Osteocyte (in vitro differentiated cells): ENCODE measurements around the gene TENM4. TPM values are rescaled to one million over a fixed set of nuclear protein-coding genes. Genes with fewer than 3 reads are reported as not detected.

ENCODE experiments used
- DNase-seq: peaks from one replicate; pipeline ENCODE4 v3.0.0; 2021; ENCODE audit warnings: mixed read lengths; ENCODE audit not compliant: unreplicated experiment; ENCODE audit errors: extremely low spot score
- H3K27ac Mint-ChIP-seq: one replicate; pipeline ENCODE4 v1.8.0; 2021; ENCODE audit warnings: mild to moderate bottlenecking, mixed read lengths; ENCODE audit not compliant: unreplicated experiment
- H3K27me3 Mint-ChIP-seq: one replicate; pipeline ENCODE4 v1.8.0; 2021; ENCODE audit warnings: mixed read lengths; ENCODE audit not compliant: unreplicated experiment
- H3K36me3 Mint-ChIP-seq: one replicate; pipeline ENCODE4 v1.8.0; 2021; ENCODE audit warnings: mixed read lengths; ENCODE audit not compliant: unreplicated experiment
- H3K4me1 Mint-ChIP-seq: one replicate; pipeline ENCODE4 v1.8.0; 2021; ENCODE audit warnings: mixed read lengths; ENCODE audit not compliant: unreplicated experiment
- H3K4me3 Mint-ChIP-seq: one replicate; pipeline ENCODE4 v1.8.0; 2021; ENCODE audit warnings: mild to moderate bottlenecking, moderate library complexity, mixed read lengths; ENCODE audit not compliant: unreplicated experiment
- H3K9me3 Mint-ChIP-seq: one replicate; pipeline ENCODE4 v1.8.0; 2021; ENCODE audit warnings: mixed read lengths; ENCODE audit not compliant: unreplicated experiment
- CTCF ChIP-seq: fragments of 200-600 bp; sonication (generic); IDR thresholded peaks from 2 replicates; pipeline ENCODE4 v1.5.0; 2021; ENCODE audit warnings: antibody characterized with exemption, mild to moderate bottlenecking, moderate library complexity
- total RNA-seq: library from RNA; stranded (reverse); gene quantifications from 2 replicates; pipeline ENCODE4 v1.2.1, GENCODE V29; 2021

Gene TENM4
- total RNA-seq, 1 donor from 2014 or later = 74.1 TPM

DNA sequence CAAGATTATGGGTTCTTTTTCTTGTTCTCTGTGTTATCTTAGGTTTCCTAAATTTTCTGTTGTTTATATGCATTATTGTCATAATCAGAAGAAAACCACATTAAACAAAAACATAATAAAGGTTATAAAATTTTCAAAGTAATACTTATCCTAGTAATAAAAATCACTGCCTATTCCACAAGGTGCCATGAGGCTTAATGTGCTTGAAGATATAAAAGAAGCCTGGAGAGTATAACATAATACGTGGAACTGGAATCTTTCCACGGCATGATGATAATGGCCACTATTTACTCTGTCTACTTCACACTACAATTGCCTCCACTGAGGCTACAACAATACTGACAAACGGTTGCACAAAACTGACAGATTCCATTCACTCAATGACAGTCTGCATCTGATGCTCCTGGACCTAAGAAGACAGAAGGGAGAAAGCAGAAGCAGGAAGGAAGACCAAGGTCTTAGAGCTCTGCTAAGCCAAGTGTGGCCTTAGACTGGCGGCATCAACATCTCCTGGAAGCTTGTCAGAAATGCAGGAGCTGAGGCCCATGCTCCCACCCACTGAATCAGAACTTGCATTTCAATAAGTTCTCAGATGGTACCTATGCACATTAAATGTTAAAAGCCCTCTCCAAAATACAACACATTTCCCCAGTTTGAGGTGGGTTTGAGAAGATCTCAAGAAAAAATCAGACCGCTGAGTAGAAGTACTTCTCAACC lies 13.1 kb downstream of the TENM4 start:
- Mint-ChIP-seq H3K36me3 (no peaks in the 10 kb centered on the region), H3K27ac (no peak overlapping the region), H3K4me1 (no peaks in the 10 kb centered on the region), H3K27me3 (no peaks in the 10 kb centered on the region), H3K9me3 (no peaks in the 10 kb centered on the region), H3K4me3 (no peak overlapping the region)
- peak; percentile 3 for DNase-seq
- no peak for TF ChIP-seq CTCF

GRCh38 chr11:79427126-79427525 lies 13.7 kb downstream of the TENM4 start:
- Mint-ChIP-seq H3K4me3 (no peak overlapping the region), H3K9me3 (no peaks in the 10 kb centered on the region), H3K27ac (no peak overlapping the region), H3K4me1 (no peaks in the 10 kb centered on the region), H3K36me3 (no peaks in the 10 kb centered on the region), H3K27me3 (no peaks in the 10 kb centered on the region)
- peak; percentile 5 for DNase-seq
- TF ChIP-seq CTCF = no peak

DNA sequence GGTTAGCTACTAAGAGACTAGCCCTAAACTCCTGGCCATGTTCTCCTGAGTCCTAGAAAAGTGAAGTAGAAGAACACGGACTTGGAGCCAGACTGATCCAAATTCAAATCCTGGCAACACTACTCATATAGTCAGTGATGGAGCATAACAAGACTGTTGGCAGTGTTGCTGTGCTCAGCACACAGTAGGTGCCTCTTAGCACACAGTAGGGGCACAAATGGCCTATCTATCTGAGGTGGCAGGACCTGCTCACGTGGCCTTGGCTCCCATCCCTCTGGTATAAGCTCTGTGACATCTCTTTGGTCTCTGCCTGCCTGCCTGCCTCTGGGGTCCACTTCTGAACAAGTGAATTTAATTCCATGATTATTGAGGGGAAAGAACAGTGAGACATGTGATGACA lies 15.4 kb downstream of the TENM4 start:
- Mint-ChIP-seq H3K36me3 (no peaks in the 10 kb centered on the region), H3K9me3 (no peaks in the 10 kb centered on the region), H3K27ac (no peak overlapping the region), H3K4me1 (no peaks in the 10 kb centered on the region), H3K4me3 (no peak overlapping the region), H3K27me3 (no peaks in the 10 kb centered on the region)
- no peak for TF ChIP-seq CTCF
- DNase-seq = no peak

- DNase-seq = no peak
- no peak for TF ChIP-seq CTCF
- Mint-ChIP-seq H3K4me1 (no peaks in the 10 kb centered on the region), H3K27me3 (no peaks in the 10 kb centered on the region), H3K4me3 (no peak overlapping the region), H3K36me3 (no peaks in the 10 kb centered on the region), H3K27ac (no peak overlapping the region), H3K9me3 (no peaks in the 10 kb centered on the region)
These were observed 17.1 kb downstream of the TENM4 start for GRCh38 chr11:79423736-79424135.

DNA sequence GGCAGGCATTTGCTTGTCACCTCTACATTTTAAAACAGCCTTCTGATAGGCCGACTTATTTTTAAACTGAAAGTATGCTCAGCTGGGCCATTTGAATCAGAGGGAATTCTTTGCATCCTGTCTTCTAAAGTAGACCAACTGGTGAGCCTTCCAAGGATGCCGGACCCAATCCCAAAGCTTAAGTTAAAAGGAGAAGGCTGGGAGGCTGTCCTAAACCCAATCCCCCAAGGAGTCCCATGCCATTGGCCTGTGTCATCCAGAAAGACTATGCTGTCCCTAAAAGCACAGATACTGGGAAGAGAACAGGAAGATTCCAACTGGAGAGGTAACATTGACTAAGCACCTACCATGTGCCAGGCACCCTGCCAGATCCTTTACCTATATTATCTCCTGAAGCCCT lies 18.0 kb downstream of the TENM4 start:
- Mint-ChIP-seq H3K36me3 (no peaks in the 10 kb centered on the region), H3K9me3 (no peaks in the 10 kb centered on the region), H3K4me1 (no peaks in the 10 kb centered on the region), H3K27ac (no peak overlapping the region), H3K4me3 (no peak overlapping the region), H3K27me3 (no peaks in the 10 kb centered on the region)
- TF ChIP-seq CTCF = no peak
- no peak for DNase-seq
